Mesenchymal stem cell (in vitro differentiated cells and primary cell): Measurements from ENCODE around the gene KIAA1191.
A peak's percentile ranks its signal among the peaks of the same experiment; 100 is the strongest.

Source experiments
- DNase-seq: peaks from one replicate; pipeline ENCODE4 v3.0.0-alpha.2; 2013
- H2AFZ ChIP-seq: one replicate; pipeline ENCODE4 v1.6.1; 2013; ENCODE audit warnings: low read depth, mild to moderate bottlenecking, control low read depth, inconsistent platforms, low read length, moderate library complexity
- H2AK5ac ChIP-seq: 2 replicates; pipeline ENCODE4 v1.6.1; 2013; ENCODE audit warnings: low read length, moderate library complexity, mild to moderate bottlenecking, inconsistent platforms; ENCODE audit not compliant: severe bottlenecking
- H2BK120ac ChIP-seq: one replicate; pipeline ENCODE4 v1.6.1; 2013; ENCODE audit warnings: low read depth, mild to moderate bottlenecking, inconsistent platforms, low read length, moderate library complexity
- H2BK12ac ChIP-seq, 2 experiments: one replicate each; pipeline ENCODE4 v1.6.1; 2013; ENCODE audit warnings: inconsistent platforms in 2 of 2, low read length in 2 of 2, mild to moderate bottlenecking in 2 of 2, moderate library complexity in 2 of 2, control low read depth in 1 of 2
- H2BK15ac ChIP-seq: one replicate; pipeline ENCODE4 v1.6.1; 2013; ENCODE audit warnings: mild to moderate bottlenecking, low read depth, inconsistent platforms; ENCODE audit not compliant: poor library complexity, severe bottlenecking
- H2BK5ac ChIP-seq: 2 replicates; pipeline ENCODE4 v1.6.1; 2013; ENCODE audit warnings: low read depth, mild to moderate bottlenecking, low read length, control low read depth, inconsistent platforms; ENCODE audit not compliant: poor library complexity, severe bottlenecking
- H3K14ac ChIP-seq, 2 experiments: one replicate each; pipeline ENCODE4 v1.6.1; 2013; ENCODE audit warnings: inconsistent platforms in 2 of 2, low read length in 2 of 2, control low read depth in 1 of 2, mild to moderate bottlenecking in 1 of 2, moderate library complexity in 1 of 2
- H3K18ac ChIP-seq, 2 experiments: one replicate each; pipeline ENCODE4 v1.6.1; 2013; ENCODE audit warnings: inconsistent platforms in 2 of 2, low read length in 2 of 2, control low read depth in 1 of 2, low read depth in 1 of 2, mild to moderate bottlenecking in 1 of 2
- H3K23ac ChIP-seq, 2 experiments: one replicate each; pipeline ENCODE4 v1.6.1; 2013; ENCODE audit warnings: inconsistent platforms in 2 of 2, low read length in 2 of 2, mild to moderate bottlenecking in 2 of 2, moderate library complexity in 2 of 2, control low read depth in 1 of 2
- H3K27ac ChIP-seq: 2 replicates; pipeline ENCODE4 v1.5.1; 2013; ENCODE audit warnings: mild to moderate bottlenecking, moderate library complexity, low read length, control low read depth, inconsistent platforms; ENCODE audit not compliant: poor library complexity, severe bottlenecking
- H3K27me3 ChIP-seq, 2 experiments: 2 replicates each; pipeline versions ENCODE4 v1.6.1 to v1.7.0; 2013; ENCODE audit warnings: low read length in 2 of 2, mild to moderate bottlenecking in 2 of 2, moderate library complexity in 2 of 2, control low read depth in 1 of 2, inconsistent platforms in 1 of 2; ENCODE audit not compliant: control insufficient read depth in 1 of 2, insufficient read depth in 1 of 2
- H3K36me3 ChIP-seq, 2 experiments: 2 replicates each; pipeline versions ENCODE4 v1.6.1 to v1.7.0; 2013; ENCODE audit warnings: low read length in 2 of 2, control low read depth in 1 of 2, inconsistent platforms in 1 of 2, low read depth in 1 of 2, mild to moderate bottlenecking in 1 of 2; ENCODE audit not compliant: insufficient read depth in 2 of 2, control insufficient read depth in 1 of 2
- H3K4ac ChIP-seq, 2 experiments: one replicate each; pipeline ENCODE4 v1.6.1; 2013; ENCODE audit warnings: inconsistent platforms in 2 of 2, low read length in 2 of 2, mild to moderate bottlenecking in 2 of 2, moderate library complexity in 2 of 2, control low read depth in 1 of 2, low read depth in 1 of 2
- H3K4me1 ChIP-seq: 2 replicates; pipeline ENCODE4 v1.6.1; 2013; ENCODE audit warnings: low read depth, low read length, control low read depth; ENCODE audit not compliant: control insufficient read depth, insufficient read depth
- H3K4me2 ChIP-seq: 2 replicates; pipeline ENCODE4 v1.6.1; 2013; ENCODE audit warnings: low read length, mild to moderate bottlenecking, inconsistent platforms; ENCODE audit not compliant: poor library complexity, severe bottlenecking
- H3K4me3 ChIP-seq, 2 experiments: 2 replicates each; pipeline versions ENCODE4 v1.5.1 to v1.7.0; 2013; ENCODE audit warnings: low read length in 2 of 2, mild to moderate bottlenecking in 2 of 2, control low read depth in 1 of 2, low read depth in 1 of 2; ENCODE audit not compliant: insufficient read depth in 1 of 2
- H3K79me1 ChIP-seq: replicated peaks from 2 replicates; pipeline ENCODE4 v1.6.1; 2013; ENCODE audit warnings: mild to moderate bottlenecking, control low read depth, low read length, inconsistent platforms; ENCODE audit not compliant: poor library complexity, severe bottlenecking
- H3K9ac ChIP-seq: 2 replicates; pipeline ENCODE4 v1.7.0; 2013; ENCODE audit warnings: mild to moderate bottlenecking, low read length, moderate library complexity
- H3K9me3 ChIP-seq: 2 replicates; pipeline ENCODE4 v1.7.0; 2013; ENCODE audit warnings: mild to moderate bottlenecking, low read length; ENCODE audit not compliant: control insufficient read depth
- H4K8ac ChIP-seq: one replicate; pipeline ENCODE4 v1.6.1; 2013; ENCODE audit warnings: inconsistent platforms, mild to moderate bottlenecking, low read length, moderate library complexity
- H4K91ac ChIP-seq: one replicate; pipeline ENCODE4 v1.6.1; 2013; ENCODE audit warnings: mild to moderate bottlenecking, low read length, inconsistent platforms
- WGBS: methylation state at CpG from one replicate; pipeline ENCODE4 v1.1.7; 2013; ENCODE audit warnings: mixed read lengths; 5-methylcytosine and 5-hydroxymethylcytosine counted together

The KIAA1191 gene

GRCh38 chr5:176368726-176369125 lies 7.2 kb upstream of the KIAA1191 start:
- peaks cover 31% of the 10 kb centered on the region for H3K79me1 ChIP-seq
- no peak overlapping the region for H3K18ac ChIP-seq
- no peaks in the 10 kb centered on the region for H3K27me3 ChIP-seq
- H3K36me3 ChIP-seq = peaks cover 42 to 45% of the 10 kb centered on the region in 2 experiments
- H4K91ac ChIP-seq = no peak overlapping the region
- H3K4me3 ChIP-seq = no peak overlapping the region
- DNase-seq = no peak
- no peak overlapping the region for H3K4ac ChIP-seq
- no peak overlapping the region for H3K14ac ChIP-seq
- H3K4me2 ChIP-seq = no peak overlapping the region
- no peak overlapping the region for H3K27ac ChIP-seq
- WGBS = 98% methylated on average over 10 of the region's 13 CpGs
- no peak overlapping the region for H4K8ac ChIP-seq
- H3K9ac ChIP-seq = no peak overlapping the region
- H2BK15ac ChIP-seq = no peak overlapping the region
- no peak overlapping the region for H3K23ac ChIP-seq
- no peak overlapping the region for H2BK120ac ChIP-seq
- H2BK12ac ChIP-seq = no peak overlapping the region
- peaks cover 14% of the 10 kb centered on the region for H3K4me1 ChIP-seq
- no peak overlapping the region for H2AFZ ChIP-seq
- H3K9me3 ChIP-seq = no peaks in the 10 kb centered on the region
- no peak overlapping the region for H2BK5ac ChIP-seq
- no peak overlapping the region for H2AK5ac ChIP-seq

- Histone ChIP-seq H3K4me3 (peak overlapping the region; percentile 87 to 92), H3K14ac (peak overlapping the region in 1 of 2 experiments; percentile 45), H2AFZ (peak overlapping the region; percentile 85)
Measured at GRCh38 chr5:176366232-176366894, 4.8 kb upstream of the KIAA1191 start.

GRCh38 chr5:176365351-176366231 lies 4.0 kb upstream of the KIAA1191 start, which contains the start of gene ARL10:
TSS of gene ARL10 (plus strand) at chr5:176365487. CDS start at chr5:176365564, 77 bp downstream.
- Histone ChIP-seq H3K27ac (no peak within 1 kb of the TSS), H3K27me3 (no peaks in the 10 kb centered on the region), H2BK12ac (peak within 1 kb of the TSS in 1 of 2 experiments; percentile 64), H3K4ac (peak within 1 kb of the TSS; percentile 24 to 92), H4K91ac (peak within 1 kb of the TSS; percentile 70), H2AFZ (peak within 1 kb of the TSS; percentile 85), H3K14ac (peak within 1 kb of the TSS in 1 of 2 experiments; percentile 98), H3K4me2 (peak within 1 kb of the TSS; percentile 88), H2AK5ac (no peak within 1 kb of the TSS), H2BK15ac (peak within 1 kb of the TSS; percentile 80), H3K79me1 (peaks cover 27% of the 10 kb centered on the region), H4K8ac (peak within 1 kb of the TSS; percentile 66), H3K9ac (peak within 1 kb of the TSS; percentile 76), H3K18ac (peak within 1 kb of the TSS; percentile 69 to 99), H3K4me3 (peak within 1 kb of the TSS; percentile 87 to 92), H2BK120ac (peak within 1 kb of the TSS; percentile 80), H2BK5ac (no peak within 1 kb of the TSS), H3K4me1 (peaks cover 19% of the 10 kb centered on the region), H3K9me3 (no peaks in the 10 kb centered on the region), H3K36me3 (peaks cover 26 to 28% of the 10 kb centered on the region in 2 experiments), H3K23ac (peak within 1 kb of the TSS in 1 of 2 experiments; percentile 84)
- under 1% methylated on average over 75 of the region's 108 CpGs for WGBS
- DNase-seq = peak; percentile 33

More at GRCh38 chr5:176366232-176366894, 4.8 kb upstream of the KIAA1191 start:
- Histone ChIP-seq H3K23ac (peak overlapping the region in 1 of 2 experiments; percentile 66), H2BK15ac (peak overlapping the region; percentile 80), H3K27me3 (no peaks in the 10 kb centered on the region), H2BK120ac (no peak overlapping the region), H2AK5ac (no peak overlapping the region), H3K27ac (no peak overlapping the region), H3K9ac (peak overlapping the region; percentile 76), H3K18ac (peak overlapping the region; percentile 6 to 52), H3K4me2 (peak overlapping the region; percentile 88), H3K4ac (peak overlapping the region in 1 of 2 experiments; percentile 75), H3K36me3 (peaks cover 32 to 33% of the 10 kb centered on the region in 2 experiments), H4K8ac (peak overlapping the region; percentile 14), H3K4me1 (peaks cover 19% of the 10 kb centered on the region), H3K79me1 (peaks cover 27% of the 10 kb centered on the region), H2BK12ac (peak overlapping the region in 1 of 2 experiments; percentile 15), H4K91ac (no peak overlapping the region), H2BK5ac (no peak overlapping the region), H3K9me3 (no peaks in the 10 kb centered on the region)
- peak; percentile 41 for DNase-seq
- 30% methylated on average over 38 of the region's 38 CpGs for WGBS
